HL-60 (cell line): ENCODE results near the gene SREK1IP1.

Experiments used
- DNase-seq, 2 experiments: peaks; one replicate each; pipeline ENCODE4 v3.0.0-alpha.2; 2010 to 2020; ENCODE audit warnings: low read depth in 1 of 2, low spot score in 1 of 2
- H3K27ac ChIP-seq: fragments of 250-450 bp; sonication (Bioruptor Pico); replicated peaks from 2 replicates; pipeline ENCODE4 v1.5.1; 2020; ENCODE audit warnings: mild to moderate bottlenecking, moderate library complexity
- H3K27me3 ChIP-seq: fragments of 250-450 bp; sonication (Bioruptor Pico); 2 replicates; pipeline ENCODE4 v1.5.1; 2021; ENCODE audit warnings: mild to moderate bottlenecking, moderate library complexity; ENCODE audit not compliant: insufficient read depth, poor library complexity, severe bottlenecking
- H3K4me3 ChIP-seq: replicated peaks from 2 replicates; pipeline ENCODE4 v1.5.1; 2011; ENCODE audit warnings: mild to moderate bottlenecking, control low read depth, low read length; ENCODE audit not compliant: insufficient read depth
- CTCF ChIP-seq: IDR thresholded peaks from one replicate; pipeline ENCODE4 v1.5.1; 2011; ENCODE audit warnings: low read length, control low read depth, inconsistent platforms; ENCODE audit not compliant: insufficient read depth
- GABPA ChIP-seq: IDR thresholded peaks from 2 replicates; pipeline ENCODE4 v1.6.1; 2012; ENCODE audit warnings: low read depth
- POLR2AphosphoS5 ChIP-seq: IDR thresholded peaks from 2 replicates; pipeline ENCODE4 v1.6.1; 2012; ENCODE audit warnings: low read depth
- REST ChIP-seq: IDR thresholded peaks from 2 replicates; pipeline ENCODE4 v1.6.1; 2012; ENCODE audit warnings: low read depth; ENCODE audit not compliant: insufficient replicate concordance
- SPI1 ChIP-seq: IDR thresholded peaks from 2 replicates; pipeline ENCODE4 v1.6.1; 2012; ENCODE audit warnings: low read depth, mild to moderate bottlenecking, borderline replicate concordance

The SREK1IP1 gene

GRCh38 chr5:64691291-64691690, 77.2 kb downstream of the SREK1IP1 start:
- TF ChIP-seq GABPA (no peak), SPI1 (no peak), CTCF (no peak), POLR2AphosphoS5 (no peak), REST (no peak)
- H3K27me3 ChIP-seq, result peaks cover 2% of the 10 kb centered on the region
- no peak overlapping the region for H3K4me3 ChIP-seq
- no peak overlapping the region for H3K27ac ChIP-seq
- DNase-seq, result no peak

GRCh38 chr5:64690417-64691151, 77.9 kb downstream of the SREK1IP1 start, which contains the start of gene SHISAL2B:
Gene SHISAL2B (plus strand): TSS chr5:64690503. CDS start chr5:64690624, 121 bp downstream.
- Histone ChIP-seq H3K4me3 (peak within 1 kb of the TSS; percentile 18), H3K27me3 (peaks cover 2% of the 10 kb centered on the region), H3K27ac (no peak within 1 kb of the TSS)
- DNase-seq, result peak in 1 of 2 experiments; percentile 4
- TF ChIP-seq GABPA (no peak), POLR2AphosphoS5 (no peak), REST (no peak), SPI1 (no peak), CTCF (no peak)

DNA sequence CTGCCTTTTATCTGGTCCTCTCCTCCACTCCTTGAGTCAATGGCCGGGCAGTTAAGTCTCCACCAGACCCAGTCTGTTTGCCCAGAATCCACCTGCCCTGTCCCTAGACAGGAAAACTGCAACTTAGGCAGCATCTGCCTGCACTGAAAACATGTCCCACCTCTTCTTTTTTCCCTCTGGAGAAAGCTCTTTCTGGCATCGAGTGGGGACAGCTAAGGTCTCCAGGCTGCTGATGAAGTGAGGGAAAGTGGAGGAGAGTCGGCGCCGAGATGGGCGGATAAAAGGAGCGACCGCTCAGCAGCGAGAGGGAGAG, 78.4 kb downstream of the SREK1IP1 start:
- TF ChIP-seq POLR2AphosphoS5 (no peak), CTCF (no peak), GABPA (no peak), SPI1 (no peak), REST (no peak)
- DNase-seq, result no peak
- H3K4me3 ChIP-seq, result no peak overlapping the region
- H3K27ac ChIP-seq, result no peak overlapping the region
- H3K27me3 ChIP-seq, result peaks cover 2% of the 10 kb centered on the region
